Measurements from ENCODE around the gene ACSM6. TPM values are rescaled to one million over a fixed set of nuclear protein-coding genes. Genes with fewer than 3 reads are reported as not detected.
"Not testable (repeated sequence)": the region's sequence is repeated elsewhere in the genome, so short reads cannot be mapped to it uniquely, and the experiment has no call there.

Gene ACSM6
- total RNA-seq, 2 experiments from 2014 or later = not detected

DNA sequence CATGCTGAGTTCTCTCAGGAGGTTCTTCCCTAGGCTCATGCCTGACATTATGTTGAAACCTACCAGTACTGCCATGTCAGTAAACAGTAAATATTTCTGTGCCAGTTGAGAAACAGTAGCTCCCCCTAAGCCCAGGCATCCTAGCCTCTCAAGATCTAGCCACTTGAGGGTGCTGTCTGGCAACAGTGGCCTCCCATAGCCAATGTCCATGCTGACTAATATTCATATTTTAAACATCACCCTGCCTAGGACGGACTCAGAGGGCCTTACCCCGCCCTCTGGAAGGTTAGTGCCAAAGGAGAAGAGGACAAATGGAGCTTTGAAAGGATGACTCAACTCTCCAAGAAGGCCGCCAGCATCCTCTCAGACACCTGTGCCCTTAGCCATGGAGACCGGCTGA is 7.7 kb downstream of the ACSM6 start:
- no peaks in the 10 kb centered on the region for H3K36me3 ChIP-seq (ENCODE audit: insufficient read depth, low read length)
- Mint-ChIP-seq H3K4me3 (no peak overlapping the region), H3K9me3 (peaks cover 2% of the 10 kb centered on the region), H3K4me1 (ENCODE audit: low read depth) (no peaks in the 10 kb centered on the region), H3K27me3 (peaks cover 5% of the 10 kb centered on the region), H3K27ac (no peak overlapping the region), H3K36me3 (ENCODE audit: low read depth) (no peaks in the 10 kb centered on the region)
- no peak overlapping the region for H3K4me3 ChIP-seq (ENCODE audit: low read length)
- TF ChIP-seq, protein P1, sequence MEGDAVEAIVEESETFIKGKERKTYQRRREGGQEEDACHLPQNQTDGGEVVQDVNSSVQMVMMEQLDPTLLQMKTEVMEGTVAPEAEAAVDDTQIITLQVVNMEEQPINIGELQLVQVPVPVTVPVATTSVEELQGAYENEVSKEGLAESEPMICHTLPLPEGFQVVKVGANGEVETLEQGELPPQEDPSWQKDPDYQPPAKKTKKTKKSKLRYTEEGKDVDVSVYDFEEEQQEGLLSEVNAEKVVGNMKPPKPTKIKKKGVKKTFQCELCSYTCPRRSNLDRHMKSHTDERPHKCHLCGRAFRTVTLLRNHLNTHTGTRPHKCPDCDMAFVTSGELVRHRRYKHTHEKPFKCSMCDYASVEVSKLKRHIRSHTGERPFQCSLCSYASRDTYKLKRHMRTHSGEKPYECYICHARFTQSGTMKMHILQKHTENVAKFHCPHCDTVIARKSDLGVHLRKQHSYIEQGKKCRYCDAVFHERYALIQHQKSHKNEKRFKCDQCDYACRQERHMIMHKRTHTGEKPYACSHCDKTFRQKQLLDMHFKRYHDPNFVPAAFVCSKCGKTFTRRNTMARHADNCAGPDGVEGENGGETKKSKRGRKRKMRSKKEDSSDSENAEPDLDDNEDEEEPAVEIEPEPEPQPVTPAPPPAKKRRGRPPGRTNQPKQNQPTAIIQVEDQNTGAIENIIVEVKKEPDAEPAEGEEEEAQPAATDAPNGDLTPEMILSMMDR (IDR thresholded peaks at IDR 0.05) = no peak
- ChIA-PET CTCF (no interaction called here), POLR2A (no interaction called here)
- H3K9me3 ChIP-seq (ENCODE audit: control insufficient read depth in 1 of 2, insufficient read depth in 1 of 2, low read length in 2 of 2) = peaks cover 5 to 8% of the 10 kb centered on the region in 2 experiments
- no peaks in the 10 kb centered on the region for H3K4me1 ChIP-seq (ENCODE audit: insufficient read depth, low read length)
- H3K27ac ChIP-seq (ENCODE audit: low read depth in 1 of 2, low read length in 2 of 2) = no peak overlapping the region
- no peak for ATAC-seq (ENCODE audit: poor library complexity)
- intact Hi-C loops (cut with DNase I, micrococcal nuclease) = no loop called here
- DNase-seq = no peak
- H3K27me3 ChIP-seq (ENCODE audit: control insufficient read depth in 1 of 2, insufficient read depth in 2 of 2, low read length in 2 of 2) = no peaks in the 10 kb centered on the region

DNA sequence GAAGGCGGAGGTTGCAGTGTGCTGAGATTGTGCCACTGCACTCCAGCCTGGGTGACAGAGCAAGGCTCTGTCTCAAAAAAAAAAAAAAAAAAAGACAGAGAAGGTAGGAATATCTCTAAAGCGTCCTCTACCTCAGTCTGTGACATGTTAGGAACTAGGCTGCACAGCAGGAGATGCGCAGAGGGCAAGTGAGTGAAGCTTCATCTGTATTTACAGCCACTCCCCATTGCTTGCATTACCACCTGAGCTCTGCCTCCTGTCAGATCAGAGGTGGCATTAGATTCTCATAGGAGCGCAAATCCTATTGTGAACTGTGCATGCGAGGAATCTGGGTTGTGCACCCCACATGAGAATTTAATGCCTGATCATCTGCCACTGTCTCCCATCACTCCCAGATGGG is 8.8 kb downstream of the ACSM6 start:
- H3K4me1 Mint-ChIP-seq (ENCODE audit: low read depth); POLR2A ChIA-PET; H3K27ac Mint-ChIP-seq; H3K27me3 Mint-ChIP-seq; ATAC-seq (ENCODE audit: poor library complexity); H3K4me3 Mint-ChIP-seq; H3K9me3 Mint-ChIP-seq; DNase-seq; H3K4me3 ChIP-seq (ENCODE audit: low read length); CTCF ChIA-PET; H3K9me3 ChIP-seq (ENCODE audit: control insufficient read depth in 1 of 2, insufficient read depth in 1 of 2, low read length in 2 of 2); H3K4me1 ChIP-seq (ENCODE audit: insufficient read depth, low read length); H3K27ac ChIP-seq (ENCODE audit: low read depth in 1 of 2, low read length in 2 of 2); H3K27me3 ChIP-seq (ENCODE audit: control insufficient read depth in 1 of 2, insufficient read depth in 2 of 2, low read length in 2 of 2); H3K36me3 ChIP-seq (ENCODE audit: insufficient read depth, low read length); intact Hi-C loops (cut with DNase I, micrococcal nuclease); H3K36me3 Mint-ChIP-seq (ENCODE audit: low read depth): not testable (repeated sequence)

DNA sequence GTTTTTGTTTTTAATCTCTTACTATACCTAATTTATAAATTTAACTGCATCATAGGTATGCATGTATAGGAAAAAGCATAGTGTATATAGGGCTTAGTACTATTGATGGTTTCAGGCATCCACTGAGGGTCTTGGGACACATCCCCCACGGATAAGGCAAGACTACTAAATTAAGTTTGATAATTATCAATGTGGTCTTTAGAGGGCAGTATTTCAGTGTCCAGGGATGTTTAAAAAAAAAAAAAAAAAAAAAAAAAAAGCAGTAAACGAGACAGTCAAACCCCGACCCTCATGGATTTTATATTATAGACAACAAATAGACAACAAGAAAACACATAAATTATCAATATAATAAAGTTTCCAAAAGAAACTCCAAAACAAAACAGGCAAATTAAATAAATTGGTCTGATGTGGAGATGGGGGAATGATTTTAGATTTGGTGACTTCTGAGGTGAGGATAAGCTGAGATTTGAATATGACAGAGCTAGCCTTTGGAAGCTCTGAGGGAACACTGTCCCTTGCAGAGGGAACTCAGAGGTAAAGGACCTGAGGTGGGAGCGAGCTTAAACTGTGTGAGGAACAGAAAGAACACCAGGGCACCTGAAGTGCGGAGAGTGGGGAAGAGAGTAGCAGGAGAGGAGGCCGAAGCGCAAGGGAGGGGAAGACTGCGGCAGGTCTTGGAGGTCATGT is 14.8 kb downstream of the ACSM6 start:
- H3K4me1 Mint-ChIP-seq (ENCODE audit: low read depth) = no peaks in the 10 kb centered on the region
- Histone ChIP-seq H3K4me1 (ENCODE audit: insufficient read depth, low read length) (no peaks in the 10 kb centered on the region), H3K9me3 (ENCODE audit: control insufficient read depth in 1 of 2, insufficient read depth in 1 of 2, low read length in 2 of 2) (peaks cover 3 to 5% of the 10 kb centered on the region in 2 experiments), H3K27ac (ENCODE audit: low read depth in 1 of 2, low read length in 2 of 2) (no peak overlapping the region), H3K4me3 (ENCODE audit: low read length) (no peak overlapping the region), H3K36me3 (ENCODE audit: insufficient read depth, low read length) (no peaks in the 10 kb centered on the region), H3K27me3 (ENCODE audit: control insufficient read depth in 1 of 2, insufficient read depth in 2 of 2, low read length in 2 of 2) (no peaks in the 10 kb centered on the region)
- TF ChIP-seq, protein P1 (IDR thresholded peaks at IDR 0.05) = no peak
- no peak overlapping the region for H3K27ac Mint-ChIP-seq
- H3K27me3 Mint-ChIP-seq = no peaks in the 10 kb centered on the region
- H3K36me3 Mint-ChIP-seq (ENCODE audit: low read depth) = no peaks in the 10 kb centered on the region
- ChIA-PET POLR2A (no interaction called here), CTCF (no interaction called here)
- intact Hi-C loops (cut with DNase I, micrococcal nuclease) = no loop called here
- no peaks in the 10 kb centered on the region for H3K9me3 Mint-ChIP-seq
- DNase-seq (no peak), ATAC-seq (ENCODE audit: poor library complexity) (no peak)
- H3K4me3 Mint-ChIP-seq = no peak overlapping the region

DNA sequence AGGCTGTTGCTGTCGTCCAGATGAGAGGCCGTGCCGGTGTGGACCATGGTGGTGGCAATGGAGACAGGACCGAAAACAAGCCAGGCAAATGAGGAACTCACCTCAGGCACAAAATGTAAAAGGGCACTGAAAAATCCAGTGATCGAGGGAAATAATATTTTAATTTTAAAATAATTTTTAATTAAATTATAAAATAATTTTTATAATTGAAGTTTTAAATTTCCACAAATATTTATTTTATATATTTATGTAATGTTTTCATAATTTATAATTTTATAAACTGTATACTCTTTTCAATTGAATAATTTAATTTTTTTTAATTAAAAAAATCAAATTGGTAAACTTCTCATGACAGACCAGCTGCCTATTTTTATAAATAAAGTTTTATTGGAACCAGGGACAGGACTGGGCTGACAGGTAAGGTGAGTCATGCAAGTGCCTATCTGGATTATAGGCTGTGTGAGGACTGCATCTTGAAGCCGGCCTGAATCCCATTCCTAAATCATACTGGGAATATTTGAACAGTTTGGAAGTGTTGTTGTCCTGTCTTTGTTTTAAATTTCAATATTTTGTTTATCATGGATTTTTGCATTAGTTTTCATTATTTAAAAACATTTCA is 15.6 kb downstream of the ACSM6 start:
- Histone ChIP-seq H3K4me1 (ENCODE audit: insufficient read depth, low read length) (no peaks in the 10 kb centered on the region), H3K4me3 (ENCODE audit: low read length) (no peak overlapping the region), H3K27me3 (ENCODE audit: control insufficient read depth in 1 of 2, insufficient read depth in 2 of 2, low read length in 2 of 2) (no peaks in the 10 kb centered on the region), H3K36me3 (ENCODE audit: insufficient read depth, low read length) (no peaks in the 10 kb centered on the region), H3K9me3 (ENCODE audit: control insufficient read depth in 1 of 2, insufficient read depth in 1 of 2, low read length in 2 of 2) (peaks cover 0 to 5% of the 10 kb centered on the region in 2 experiments), H3K27ac (ENCODE audit: low read depth in 1 of 2, low read length in 2 of 2) (no peak overlapping the region)
- ChIA-PET CTCF (no interaction called here), POLR2A (no interaction called here)
- ATAC-seq (ENCODE audit: poor library complexity) (no peak), DNase-seq (no peak)
- no peaks in the 10 kb centered on the region for H3K9me3 Mint-ChIP-seq
- TF ChIP-seq, protein P1 (IDR thresholded peaks at IDR 0.05) = no peak
- H3K27ac Mint-ChIP-seq = no peak overlapping the region
- intact Hi-C loops (cut with DNase I, micrococcal nuclease) = no loop called here
- H3K36me3 Mint-ChIP-seq (ENCODE audit: low read depth) = no peaks in the 10 kb centered on the region
- H3K27me3 Mint-ChIP-seq = no peaks in the 10 kb centered on the region
- H3K4me1 Mint-ChIP-seq (ENCODE audit: low read depth) = no peaks in the 10 kb centered on the region
- H3K4me3 Mint-ChIP-seq = no peak overlapping the region
